ENCODE results near the gene KLB.
"Not testable (repeated sequence)": the region's sequence is repeated elsewhere in the genome, so short reads cannot be mapped to it uniquely, and the experiment has no call there.

Gene KLB

DNA sequence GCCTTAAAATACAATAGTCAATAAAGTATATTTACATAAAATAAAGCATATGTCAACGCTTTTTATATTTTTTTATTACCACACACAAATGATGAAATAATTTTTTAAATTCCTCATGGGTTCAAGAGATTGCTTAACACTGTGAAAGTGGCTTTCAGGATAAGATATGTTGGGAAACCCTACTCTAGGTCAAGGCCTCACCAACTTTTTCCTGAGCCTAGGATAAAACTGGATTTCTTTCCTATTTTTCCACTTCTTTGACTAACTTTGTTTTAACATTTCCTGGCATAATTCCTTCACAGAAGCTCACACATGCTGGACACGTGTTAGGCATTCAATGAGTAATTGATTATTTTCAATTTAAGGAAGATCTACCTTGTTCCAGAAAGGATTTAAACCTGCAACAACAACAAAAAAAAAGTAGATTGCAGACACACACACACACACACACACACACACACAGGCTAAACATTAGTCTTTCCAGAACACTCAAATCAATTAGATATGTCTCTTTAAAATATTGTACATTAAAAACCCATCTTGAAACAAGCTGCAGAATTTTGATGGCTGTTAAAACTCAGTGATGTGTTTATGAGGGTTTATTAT lies 9.1 kb downstream of the KLB start:
- no peak for DNase-seq (ENCODE audit: low read depth in 1 of 2, low spot score in 1 of 2)
- H3K27ac ChIP-seq (replicated peaks): no peak overlapping the region
- no peaks in the 10 kb centered on the region for H3K27me3 ChIP-seq (ENCODE audit: insufficient read depth, poor library complexity, severe bottlenecking)
- TF ChIP-seq GABPA (IDR thresholded peaks at IDR 0.05; ENCODE audit: low read depth) (no peak), SPI1 (IDR thresholded peaks at IDR 0.05; ENCODE audit: borderline replicate concordance, low read depth) (no peak)
- no peak overlapping the region for H3K4me3 ChIP-seq (replicated peaks; ENCODE audit: insufficient read depth, low read length)

DNA sequence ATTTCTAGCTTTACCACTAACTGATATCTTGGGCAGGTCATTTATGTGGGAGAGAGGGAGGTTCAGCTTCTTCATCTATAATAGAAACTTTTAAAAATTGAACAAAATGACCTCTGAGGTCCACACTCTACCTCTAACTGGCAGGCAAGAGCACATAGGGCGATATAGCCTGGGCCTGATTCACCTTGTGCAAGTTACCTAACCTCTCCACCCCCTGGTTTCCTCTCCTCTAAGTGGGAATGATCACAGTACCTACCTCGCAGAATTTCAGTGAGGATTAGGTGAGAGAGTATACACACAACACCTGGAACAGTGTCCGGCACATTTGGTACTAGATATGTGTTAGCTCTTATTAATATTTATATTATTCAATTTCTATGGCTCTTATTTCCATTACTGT lies 15.5 kb downstream of the KLB start:
- Histone ChIP-seq H3K4me3 (replicated peaks; ENCODE audit: insufficient read depth, low read length) (no peak overlapping the region), H3K27ac (replicated peaks) (no peak overlapping the region), H3K27me3 (ENCODE audit: insufficient read depth, poor library complexity, severe bottlenecking) (no peaks in the 10 kb centered on the region)
- TF ChIP-seq GABPA (IDR thresholded peaks at IDR 0.05; ENCODE audit: low read depth): no peak
- TF ChIP-seq CTCF (IDR thresholded peaks at IDR 0.05; ENCODE audit: insufficient read depth, low read length): no peak
- no peak for TF ChIP-seq POLR2AphosphoS5 (IDR thresholded peaks at IDR 0.05; ENCODE audit: low read depth)
- no peak for TF ChIP-seq SPI1 (IDR thresholded peaks at IDR 0.05; ENCODE audit: borderline replicate concordance, low read depth)
- TF ChIP-seq, protein P1, sequence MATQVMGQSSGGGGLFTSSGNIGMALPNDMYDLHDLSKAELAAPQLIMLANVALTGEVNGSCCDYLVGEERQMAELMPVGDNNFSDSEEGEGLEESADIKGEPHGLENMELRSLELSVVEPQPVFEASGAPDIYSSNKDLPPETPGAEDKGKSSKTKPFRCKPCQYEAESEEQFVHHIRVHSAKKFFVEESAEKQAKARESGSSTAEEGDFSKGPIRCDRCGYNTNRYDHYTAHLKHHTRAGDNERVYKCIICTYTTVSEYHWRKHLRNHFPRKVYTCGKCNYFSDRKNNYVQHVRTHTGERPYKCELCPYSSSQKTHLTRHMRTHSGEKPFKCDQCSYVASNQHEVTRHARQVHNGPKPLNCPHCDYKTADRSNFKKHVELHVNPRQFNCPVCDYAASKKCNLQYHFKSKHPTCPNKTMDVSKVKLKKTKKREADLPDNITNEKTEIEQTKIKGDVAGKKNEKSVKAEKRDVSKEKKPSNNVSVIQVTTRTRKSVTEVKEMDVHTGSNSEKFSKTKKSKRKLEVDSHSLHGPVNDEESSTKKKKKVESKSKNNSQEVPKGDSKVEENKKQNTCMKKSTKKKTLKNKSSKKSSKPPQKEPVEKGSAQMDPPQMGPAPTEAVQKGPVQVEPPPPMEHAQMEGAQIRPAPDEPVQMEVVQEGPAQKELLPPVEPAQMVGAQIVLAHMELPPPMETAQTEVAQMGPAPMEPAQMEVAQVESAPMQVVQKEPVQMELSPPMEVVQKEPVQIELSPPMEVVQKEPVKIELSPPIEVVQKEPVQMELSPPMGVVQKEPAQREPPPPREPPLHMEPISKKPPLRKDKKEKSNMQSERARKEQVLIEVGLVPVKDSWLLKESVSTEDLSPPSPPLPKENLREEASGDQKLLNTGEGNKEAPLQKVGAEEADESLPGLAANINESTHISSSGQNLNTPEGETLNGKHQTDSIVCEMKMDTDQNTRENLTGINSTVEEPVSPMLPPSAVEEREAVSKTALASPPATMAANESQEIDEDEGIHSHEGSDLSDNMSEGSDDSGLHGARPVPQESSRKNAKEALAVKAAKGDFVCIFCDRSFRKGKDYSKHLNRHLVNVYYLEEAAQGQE (IDR thresholded peaks at IDR 0.05; ENCODE audit: insufficient replicate concordance, low read depth): no peak
- DNase-seq (ENCODE audit: low read depth in 1 of 2, low spot score in 1 of 2): no peak

- H3K27ac ChIP-seq (replicated peaks); H3K4me3 ChIP-seq (replicated peaks; ENCODE audit: insufficient read depth, low read length); H3K27me3 ChIP-seq (ENCODE audit: insufficient read depth, poor library complexity, severe bottlenecking); DNase-seq (ENCODE audit: low read depth in 1 of 2, low spot score in 1 of 2): not testable (repeated sequence)
Measured at GRCh38 chr4:39425297-39425696, 18.6 kb downstream of the KLB start.

DNA sequence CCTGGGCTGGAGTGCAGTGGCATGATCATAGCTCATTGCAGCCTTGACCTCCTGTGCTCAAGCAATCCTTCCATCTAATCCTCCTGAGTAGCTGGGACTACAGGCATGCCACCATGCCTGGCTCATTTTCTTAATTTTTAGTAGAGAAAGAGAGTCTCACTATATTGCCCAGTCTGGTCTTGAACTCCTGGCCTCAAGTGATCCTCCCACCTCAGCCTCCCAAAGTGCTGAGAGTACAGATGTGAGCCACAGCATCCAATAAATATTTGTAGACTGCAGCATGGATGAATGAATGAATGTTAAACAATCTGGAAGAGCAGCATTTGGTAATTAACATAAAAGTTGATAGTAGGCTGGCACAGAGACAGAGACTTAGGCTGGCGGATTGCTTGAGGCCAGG lies 20.0 kb downstream of the KLB start:
- no peak for DNase-seq (ENCODE audit: low read depth in 1 of 2, low spot score in 1 of 2)
- no peak overlapping the region for H3K4me3 ChIP-seq (replicated peaks; ENCODE audit: insufficient read depth, low read length)
- no peaks in the 10 kb centered on the region for H3K27me3 ChIP-seq (ENCODE audit: insufficient read depth, poor library complexity, severe bottlenecking)
- no peak overlapping the region for H3K27ac ChIP-seq (replicated peaks)
- no peak for TF ChIP-seq POLR2AphosphoS5 (IDR thresholded peaks at IDR 0.05; ENCODE audit: low read depth)

DNA sequence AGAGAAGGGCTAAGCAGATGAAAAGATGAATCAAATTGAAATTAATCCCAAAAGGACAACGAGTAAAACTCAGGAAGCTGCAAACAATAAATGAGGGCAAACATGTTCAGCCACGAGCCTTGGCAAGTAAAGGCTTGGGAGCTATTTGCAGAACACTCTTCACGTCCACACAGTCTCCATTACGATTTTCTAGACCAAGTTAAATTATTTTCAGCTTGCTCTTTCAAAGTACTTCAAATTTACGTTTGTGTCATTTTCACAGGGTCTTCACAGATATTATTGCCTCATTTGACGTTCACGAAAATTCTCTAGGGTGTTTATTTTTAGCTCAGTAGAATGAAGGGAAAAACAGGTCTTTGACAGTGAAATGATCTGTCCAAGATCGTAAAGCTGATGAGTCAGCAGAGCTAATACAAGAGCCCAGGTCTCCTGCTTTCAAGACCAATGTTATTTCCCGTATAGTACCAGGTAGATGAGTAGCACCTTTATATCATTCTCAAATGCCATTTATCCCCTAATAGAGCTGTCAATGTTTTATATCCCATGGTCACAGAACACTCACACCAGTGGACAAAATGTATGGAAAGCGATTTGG lies 20.9 kb downstream of the KLB start:
- H3K27ac ChIP-seq (replicated peaks): no peak overlapping the region
- H3K27me3 ChIP-seq (ENCODE audit: insufficient read depth, poor library complexity, severe bottlenecking): no peaks in the 10 kb centered on the region
- TF ChIP-seq POLR2AphosphoS5 (IDR thresholded peaks at IDR 0.05; ENCODE audit: low read depth) (no peak), SPI1 (IDR thresholded peaks at IDR 0.05; ENCODE audit: borderline replicate concordance, low read depth) (no peak), GABPA (IDR thresholded peaks at IDR 0.05; ENCODE audit: low read depth) (no peak), CTCF (IDR thresholded peaks at IDR 0.05; ENCODE audit: insufficient read depth, low read length) (no peak)
- TF ChIP-seq, protein P1 (IDR thresholded peaks at IDR 0.05; ENCODE audit: insufficient replicate concordance, low read depth): no peak
- no peak for DNase-seq (ENCODE audit: low read depth in 1 of 2, low spot score in 1 of 2)
- no peak overlapping the region for H3K4me3 ChIP-seq (replicated peaks; ENCODE audit: insufficient read depth, low read length)
